Measurements from ENCODE around the gene NLN. TPM values are rescaled to one million over a fixed set of nuclear protein-coding genes. Genes with fewer than 3 reads are reported as not detected.

The NLN gene
- total and polyA plus RNA-seq, 2 of the 13 experiments (the other 11 are each of a cell fraction or from before 2014, with no cell fraction given) = 11.9 to 36.7 TPM

GRCh38 chr5:65696892-65697291, 25.1 kb upstream of the NLN start:
- H3K79me2 ChIP-seq (ENCODE audit: insufficient read depth, low read length) = no peaks in the 10 kb centered on the region
- in situ Hi-C loops (cut with HindIII; ENCODE audit: extremely low pct_ligation_motif_present, low pct_unique_long_range_greater_than_20kb) (no loop called here), intact Hi-C loops (cut with micrococcal nuclease; ENCODE audit: unreplicated experiment) (no loop called here)
- H3K4me1 ChIP-seq (ENCODE audit: insufficient read depth, low read length) = peaks cover 3% of the 10 kb centered on the region
- CTCF ChIA-PET (ENCODE audit: low intra/inter-chr PET ratio, low total read pairs) = no interaction called here
- peaks cover 3 to 15% of the 10 kb centered on the region in 2 experiments; a peak in 2 of 5 replicates for H3K36me3 ChIP-seq (replicated peaks in 1 of 2; ENCODE audit: control insufficient read depth in 1 of 2, insufficient read depth in 2 of 2, low read length in 2 of 2)
- TF ChIP-seq ZNF790 (CRISPR knock-in tag; IDR thresholded peaks at IDR 0.05; ENCODE audit: borderline replicate concordance) = no peak
- TF ChIP-seq ELF3 (CRISPR knock-in tag; IDR thresholded peaks at IDR 0.05) = no peak
- TF ChIP-seq POGZ (CRISPR knock-in tag; IDR thresholded peaks at IDR 0.05) = no peak
- no peak for TF ChIP-seq ZNF232 (CRISPR knock-in tag; IDR thresholded peaks at IDR 0.05; ENCODE audit: borderline replicate concordance)
- TF ChIP-seq ZBTB42 (CRISPR knock-in tag; IDR thresholded peaks at IDR 0.05) = no peak
- no peak for TF ChIP-seq NRL (CRISPR knock-in tag; IDR thresholded peaks at IDR 0.05; ENCODE audit: borderline replicate concordance)
- TF ChIP-seq CBX5 (CRISPR knock-in tag; IDR thresholded peaks at IDR 0.05; ENCODE audit: borderline replicate concordance) = no peak
- TF ChIP-seq SNAPC5 (CRISPR knock-in tag; IDR thresholded peaks at IDR 0.05; ENCODE audit: borderline replicate concordance) = no peak
- TF ChIP-seq ATF7 (IDR thresholded peaks at IDR 0.05) = no peak
- TF ChIP-seq ATF7 (CRISPR knock-in tag; IDR thresholded peaks at IDR 0.05) = no peak
- TF ChIP-seq ZBTB4 (CRISPR knock-in tag; IDR thresholded peaks at IDR 0.05; ENCODE audit: borderline replicate concordance) = no peak
- no peak for TF ChIP-seq ZBTB39 (CRISPR knock-in tag; IDR thresholded peaks at IDR 0.05)
- no peak for TF ChIP-seq ZMYM4 (CRISPR knock-in tag; IDR thresholded peaks at IDR 0.05)
- TF ChIP-seq CEBPG (CRISPR knock-in tag; IDR thresholded peaks at IDR 0.05) = no peak
- no peak overlapping the region for H3K27ac ChIP-seq (ENCODE audit: extremely low read length, insufficient read depth, low read length)
- no peak for DNase-seq (ENCODE audit: low spot score)
- POLR2A ChIA-PET = no interaction called here
- H4K20me1 ChIP-seq (ENCODE audit: insufficient read depth, low read length) = no peaks in the 10 kb centered on the region
- BruUV-seq (replicated peaks) = no TSS peak
- H3K4me3 ChIP-seq (replicated peaks in 1 of 3; ENCODE audit: insufficient read depth in 1 of 3, low read depth in 2 of 3, low read length in 3 of 3) = no peak overlapping the region
- no peaks in the 10 kb centered on the region for H3K9me3 ChIP-seq (ENCODE audit: low read length)
- H3K27me3 ChIP-seq (ENCODE audit: control insufficient read depth in 1 of 2, insufficient read depth in 2 of 2, low read length in 2 of 2) = no peaks in the 10 kb centered on the region
- no peak overlapping the region for H3K4me2 ChIP-seq (ENCODE audit: low read depth, low read length)
- no peak overlapping the region for H2AFZ ChIP-seq (ENCODE audit: low read length)
- H3K9ac ChIP-seq (ENCODE audit: insufficient read depth, low read depth, low read length) = no peak overlapping the region
- ATAC-seq = no peak
- FAIRE-seq = no peak

Measured in HepG2 (cell line).